Measurements from ENCODE around the gene APOBR. TPM values are rescaled to one million over a fixed set of nuclear protein-coding genes. Genes with fewer than 3 reads are reported as not detected.
"Not testable (repeated sequence)": the region's sequence is repeated elsewhere in the genome, so short reads cannot be mapped to it uniquely, and the experiment has no call there.

The APOBR gene
- total RNA-seq, 1 donor from 2014 or later, result not detected

DNA sequence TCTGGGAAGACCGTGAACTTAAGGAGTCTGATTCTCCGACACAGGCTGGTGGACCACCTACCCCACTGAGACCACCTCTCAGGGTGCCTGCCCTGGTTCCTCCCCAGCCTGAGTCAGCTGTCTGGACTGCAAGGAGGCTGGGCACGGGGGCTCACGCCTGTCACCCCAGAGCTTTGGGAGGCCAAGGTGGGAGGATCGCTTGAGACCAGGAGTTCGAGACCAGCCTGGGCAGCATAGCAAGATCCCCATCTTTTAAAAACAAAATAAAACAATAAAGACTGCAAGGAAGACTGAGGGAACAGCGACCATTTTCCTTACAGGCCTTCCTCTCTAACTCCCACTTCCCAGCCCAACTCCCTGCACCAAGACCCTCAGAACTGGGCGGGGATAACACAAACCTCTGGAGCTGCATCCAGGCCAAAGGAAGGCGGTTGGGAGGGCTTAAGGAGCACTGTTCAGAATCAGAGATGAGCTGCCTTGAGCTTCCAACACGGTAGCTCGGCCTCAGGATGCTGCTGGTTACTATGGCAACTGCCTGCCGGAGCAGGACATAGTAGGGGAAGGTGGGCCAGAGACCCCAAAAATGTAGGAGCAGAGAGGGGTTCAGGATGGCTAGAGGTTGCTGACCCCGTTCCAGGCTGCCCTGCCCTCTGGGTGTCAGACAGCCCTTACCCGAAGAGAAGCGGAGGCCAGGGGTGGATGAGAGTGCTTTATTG lies 4.4 kb downstream of the APOBR start:
- Histone ChIP-seq H3K4me3 (no peak overlapping the region), H3K27ac (no peak overlapping the region), H3F3A (ENCODE audit: low read depth) (no peaks in the 10 kb centered on the region), H3K36me3 (no peaks in the 10 kb centered on the region), H3K27me3 (no peaks in the 10 kb centered on the region), H3K9me3 (ENCODE audit: low read depth) (no peaks in the 10 kb centered on the region), H2AFZ (replicated peaks) (no peak overlapping the region), H3K4me2 (no peak overlapping the region), H3K4me1 (no peaks in the 10 kb centered on the region), H3K9ac (no peak overlapping the region), H3K79me2 (ENCODE audit: low read depth) (no peaks in the 10 kb centered on the region), H4K20me1 (ENCODE audit: low read depth) (no peaks in the 10 kb centered on the region)
- Mint-ChIP-seq H3K9me3 (no peaks in the 10 kb centered on the region), H3K4me1 (peaks cover 5% of the 10 kb centered on the region), H3K27me3 (ENCODE audit: insufficient read depth, low read depth) (peaks cover 11% of the 10 kb centered on the region), H3K27ac (no peak overlapping the region), H3K4me3 (no peak overlapping the region), H3K36me3 (no peaks in the 10 kb centered on the region)
- no peak for DNase-seq (ENCODE audit: low spot score)
- TF ChIP-seq, protein P1, sequence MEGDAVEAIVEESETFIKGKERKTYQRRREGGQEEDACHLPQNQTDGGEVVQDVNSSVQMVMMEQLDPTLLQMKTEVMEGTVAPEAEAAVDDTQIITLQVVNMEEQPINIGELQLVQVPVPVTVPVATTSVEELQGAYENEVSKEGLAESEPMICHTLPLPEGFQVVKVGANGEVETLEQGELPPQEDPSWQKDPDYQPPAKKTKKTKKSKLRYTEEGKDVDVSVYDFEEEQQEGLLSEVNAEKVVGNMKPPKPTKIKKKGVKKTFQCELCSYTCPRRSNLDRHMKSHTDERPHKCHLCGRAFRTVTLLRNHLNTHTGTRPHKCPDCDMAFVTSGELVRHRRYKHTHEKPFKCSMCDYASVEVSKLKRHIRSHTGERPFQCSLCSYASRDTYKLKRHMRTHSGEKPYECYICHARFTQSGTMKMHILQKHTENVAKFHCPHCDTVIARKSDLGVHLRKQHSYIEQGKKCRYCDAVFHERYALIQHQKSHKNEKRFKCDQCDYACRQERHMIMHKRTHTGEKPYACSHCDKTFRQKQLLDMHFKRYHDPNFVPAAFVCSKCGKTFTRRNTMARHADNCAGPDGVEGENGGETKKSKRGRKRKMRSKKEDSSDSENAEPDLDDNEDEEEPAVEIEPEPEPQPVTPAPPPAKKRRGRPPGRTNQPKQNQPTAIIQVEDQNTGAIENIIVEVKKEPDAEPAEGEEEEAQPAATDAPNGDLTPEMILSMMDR (IDR thresholded peaks at IDR 0.05), result no peak
- TF ChIP-seq EZH2phosphoT487 (IDR thresholded peaks at IDR 0.05) (no peak), EZH2 (IDR thresholded peaks at IDR 0.05) (no peak)

DNA sequence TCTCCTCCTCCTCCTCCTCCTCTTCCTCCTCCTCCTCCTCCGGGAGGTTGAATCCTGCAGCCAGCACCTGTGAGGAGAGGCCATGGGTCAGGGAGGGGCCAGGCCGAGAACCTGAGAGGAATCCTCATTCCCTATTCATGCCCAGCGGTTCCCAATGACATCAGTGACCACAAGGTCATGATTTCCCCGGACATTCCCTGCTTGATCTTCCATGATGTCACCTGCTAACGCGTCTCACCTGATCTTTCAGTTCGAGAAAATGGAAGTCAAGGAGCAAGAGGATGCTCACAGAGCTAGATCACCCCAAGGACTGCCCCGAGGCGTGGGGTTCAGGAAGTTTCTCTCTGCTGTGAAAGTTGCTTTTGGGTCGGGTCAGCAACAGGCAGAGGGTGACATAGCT lies 5.4 kb downstream of the APOBR start:
- TF ChIP-seq, protein P1 (IDR thresholded peaks at IDR 0.05), result no peak
- H3K9ac ChIP-seq, result no peak overlapping the region
- H3K27ac Mint-ChIP-seq, result no peak overlapping the region
- H3K4me3 ChIP-seq, result no peak overlapping the region
- no peaks in the 10 kb centered on the region for H3K36me3 ChIP-seq
- H4K20me1 ChIP-seq (ENCODE audit: low read depth), result no peaks in the 10 kb centered on the region
- no peaks in the 10 kb centered on the region for H3K9me3 ChIP-seq (ENCODE audit: low read depth)
- H3K79me2 ChIP-seq (ENCODE audit: low read depth), result no peaks in the 10 kb centered on the region
- no peaks in the 10 kb centered on the region for H3K27me3 ChIP-seq
- no peaks in the 10 kb centered on the region for H3K4me1 ChIP-seq
- H3K27me3 Mint-ChIP-seq (ENCODE audit: insufficient read depth, low read depth), result peaks cover 9% of the 10 kb centered on the region
- no peak overlapping the region for H3K4me3 Mint-ChIP-seq
- H3K4me1 Mint-ChIP-seq, result peaks cover 5% of the 10 kb centered on the region
- H2AFZ ChIP-seq (replicated peaks), result no peak overlapping the region
- H3K27ac ChIP-seq, result no peak overlapping the region
- no peaks in the 10 kb centered on the region for H3F3A ChIP-seq (ENCODE audit: low read depth)
- no peaks in the 10 kb centered on the region for H3K9me3 Mint-ChIP-seq
- no peak for DNase-seq (ENCODE audit: low spot score)
- H3K36me3 Mint-ChIP-seq, result no peaks in the 10 kb centered on the region
- no peak overlapping the region for H3K4me2 ChIP-seq

DNA sequence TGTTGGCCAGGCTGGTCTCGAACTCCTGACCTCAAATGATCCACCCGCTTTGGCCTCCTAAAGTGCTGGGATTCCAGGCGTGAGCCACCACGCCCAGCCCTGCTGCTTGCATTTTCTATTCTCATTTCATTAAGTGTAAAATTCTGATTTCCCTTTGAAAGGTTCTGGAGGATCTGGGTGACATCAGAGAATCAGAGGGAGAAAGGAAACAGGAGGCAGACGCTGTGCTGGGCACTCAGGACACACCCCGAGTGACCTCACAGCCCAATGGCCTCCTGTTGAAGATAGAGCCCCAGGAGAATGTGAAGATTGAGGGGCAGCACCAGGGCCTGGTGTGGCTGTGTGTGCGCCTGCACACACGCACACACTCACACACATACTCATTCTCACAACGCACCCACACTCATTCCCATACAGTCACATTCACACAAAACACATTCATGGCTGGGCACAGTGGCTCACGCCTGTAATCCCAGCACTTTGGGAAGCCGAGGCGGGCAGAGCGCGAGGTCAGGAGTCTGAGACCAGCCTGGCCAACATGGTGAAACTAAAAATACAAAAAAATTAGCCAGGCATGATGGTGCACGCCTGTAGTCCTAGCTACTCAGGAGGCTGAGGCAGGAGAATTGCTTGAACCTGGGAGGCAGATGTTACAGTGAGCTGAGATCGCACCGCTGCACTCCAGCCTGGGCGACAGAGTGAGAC lies 6.2 kb downstream of the APOBR start:
- not testable (repeated sequence) for H3K79me2 ChIP-seq (ENCODE audit: low read depth); H2AFZ ChIP-seq (replicated peaks); H3K4me2 ChIP-seq; H3K27ac ChIP-seq; H4K20me1 ChIP-seq (ENCODE audit: low read depth); H3K27me3 ChIP-seq; H3K4me1 ChIP-seq; H3K9me3 ChIP-seq (ENCODE audit: low read depth); DNase-seq (ENCODE audit: low spot score); H3K4me3 Mint-ChIP-seq; H3K9ac ChIP-seq; H3K9me3 Mint-ChIP-seq; H3K36me3 Mint-ChIP-seq; H3K4me3 ChIP-seq; H3F3A ChIP-seq (ENCODE audit: low read depth); H3K4me1 Mint-ChIP-seq; H3K27ac Mint-ChIP-seq; H3K36me3 ChIP-seq
- peaks cover 11% of the 10 kb centered on the region for H3K27me3 Mint-ChIP-seq (ENCODE audit: insufficient read depth, low read depth)

Measured in neural progenitor cell (in vitro differentiated cells).